HepG2 (cell line): ENCODE data around the gene RSPH9. TPM values are rescaled to one million over a fixed set of nuclear protein-coding genes. Genes with fewer than 3 reads are reported as not detected.
A peak's percentile ranks its signal among the peaks of the same experiment; 100 is the strongest.

Experiments used
- ISL2 ChIP-seq: sonication (generic); formaldehyde crosslinking; IDR thresholded peaks from 2 replicates; pipeline ENCODE4 v1.5.0; 2020; ENCODE audit warnings: missing genetic modification reagents
- NR3C1 ChIP-seq: sonication (generic); formaldehyde crosslinking; IDR thresholded peaks from 2 replicates; pipeline ENCODE4 v1.4.0; 2020; ENCODE audit warnings: missing genetic modification reagents
- SAFB2 ChIP-seq: sonication (generic); formaldehyde crosslinking; IDR thresholded peaks from 2 replicates; pipeline ENCODE4 v1.5.1; 2020; ENCODE audit warnings: missing genetic modification reagents, low read depth, mild to moderate bottlenecking, borderline replicate concordance
- polyA plus RNA-seq, 8 experiments: library from polyadenylated mRNA; depleted of rRNA in 3 of 8; stranded (reverse) in 7 of 8; unstranded in 1 of 8; fragments of >200 nt; fragmentation: Illumina TruSeq in 4 of 8; extraction: Trizol in 4 of 8; gene quantifications; 2 replicates each; pipeline versions ENCODE4 v1.2.1 to v1.2.3, GENCODE V29; 2011 to 2016; ENCODE audit warnings: low read depth in 4 of 8, missing spikeins in 1 of 8, mixed read lengths in 1 of 8; ENCODE audit not compliant: insufficient read depth in 1 of 8
- total RNA-seq, 5 experiments: library from RNA; depleted of rRNA; stranded (reverse); fragments of >200 nt; fragmentation: Illumina TruSeq; extraction: Trizol; gene quantifications; 2 replicates each; pipeline ENCODE4 v1.2.3, GENCODE V29; 2016; ENCODE audit warnings: low read depth in 1 of 5
- TF ChIP-seq, protein P1 (sequence below): sonication (generic); formaldehyde crosslinking; IDR thresholded peaks from 2 replicates; pipeline ENCODE4 v1.4.0; 2020; ENCODE audit warnings: missing genetic modification reagents
- TF ChIP-seq, protein P2 (sequence below), 2 experiments: sonication (generic) in 1 of 2; formaldehyde crosslinking in 1 of 2; IDR thresholded peaks; 2 replicates each; pipeline versions ENCODE4 v1.4.0 to v1.6.1; 2016 to 2020; ENCODE audit warnings: borderline replicate concordance in 1 of 2, low read depth in 1 of 2, mild to moderate bottlenecking in 1 of 2, missing genetic modification reagents in 1 of 2

The RSPH9 gene
- total and polyA plus RNA-seq, 2 of the 13 experiments (the other 11 are each of a cell fraction or from before 2014, with no cell fraction given), result 0.04 TPM; not detected in 1

DNA sequence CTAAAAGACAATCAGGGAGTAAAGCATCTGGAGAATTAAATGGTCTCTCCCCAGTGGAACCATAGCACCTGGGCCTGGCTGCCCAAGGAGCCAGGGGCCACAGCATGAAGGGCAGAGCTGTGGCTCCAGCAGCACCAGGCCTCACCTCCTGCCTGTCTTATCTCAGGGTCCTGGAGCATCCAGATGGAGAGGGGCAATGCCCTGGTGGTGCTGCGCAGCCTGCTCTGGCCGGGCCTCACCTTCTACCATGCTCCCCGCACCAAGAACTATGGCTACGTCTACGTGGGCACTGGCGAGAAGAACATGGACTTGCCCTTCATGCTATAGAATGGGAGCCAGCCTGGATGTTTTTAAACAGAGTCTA is 25.8 kb downstream of the RSPH9 start (continued):
- TF ChIP-seq, protein P1, sequence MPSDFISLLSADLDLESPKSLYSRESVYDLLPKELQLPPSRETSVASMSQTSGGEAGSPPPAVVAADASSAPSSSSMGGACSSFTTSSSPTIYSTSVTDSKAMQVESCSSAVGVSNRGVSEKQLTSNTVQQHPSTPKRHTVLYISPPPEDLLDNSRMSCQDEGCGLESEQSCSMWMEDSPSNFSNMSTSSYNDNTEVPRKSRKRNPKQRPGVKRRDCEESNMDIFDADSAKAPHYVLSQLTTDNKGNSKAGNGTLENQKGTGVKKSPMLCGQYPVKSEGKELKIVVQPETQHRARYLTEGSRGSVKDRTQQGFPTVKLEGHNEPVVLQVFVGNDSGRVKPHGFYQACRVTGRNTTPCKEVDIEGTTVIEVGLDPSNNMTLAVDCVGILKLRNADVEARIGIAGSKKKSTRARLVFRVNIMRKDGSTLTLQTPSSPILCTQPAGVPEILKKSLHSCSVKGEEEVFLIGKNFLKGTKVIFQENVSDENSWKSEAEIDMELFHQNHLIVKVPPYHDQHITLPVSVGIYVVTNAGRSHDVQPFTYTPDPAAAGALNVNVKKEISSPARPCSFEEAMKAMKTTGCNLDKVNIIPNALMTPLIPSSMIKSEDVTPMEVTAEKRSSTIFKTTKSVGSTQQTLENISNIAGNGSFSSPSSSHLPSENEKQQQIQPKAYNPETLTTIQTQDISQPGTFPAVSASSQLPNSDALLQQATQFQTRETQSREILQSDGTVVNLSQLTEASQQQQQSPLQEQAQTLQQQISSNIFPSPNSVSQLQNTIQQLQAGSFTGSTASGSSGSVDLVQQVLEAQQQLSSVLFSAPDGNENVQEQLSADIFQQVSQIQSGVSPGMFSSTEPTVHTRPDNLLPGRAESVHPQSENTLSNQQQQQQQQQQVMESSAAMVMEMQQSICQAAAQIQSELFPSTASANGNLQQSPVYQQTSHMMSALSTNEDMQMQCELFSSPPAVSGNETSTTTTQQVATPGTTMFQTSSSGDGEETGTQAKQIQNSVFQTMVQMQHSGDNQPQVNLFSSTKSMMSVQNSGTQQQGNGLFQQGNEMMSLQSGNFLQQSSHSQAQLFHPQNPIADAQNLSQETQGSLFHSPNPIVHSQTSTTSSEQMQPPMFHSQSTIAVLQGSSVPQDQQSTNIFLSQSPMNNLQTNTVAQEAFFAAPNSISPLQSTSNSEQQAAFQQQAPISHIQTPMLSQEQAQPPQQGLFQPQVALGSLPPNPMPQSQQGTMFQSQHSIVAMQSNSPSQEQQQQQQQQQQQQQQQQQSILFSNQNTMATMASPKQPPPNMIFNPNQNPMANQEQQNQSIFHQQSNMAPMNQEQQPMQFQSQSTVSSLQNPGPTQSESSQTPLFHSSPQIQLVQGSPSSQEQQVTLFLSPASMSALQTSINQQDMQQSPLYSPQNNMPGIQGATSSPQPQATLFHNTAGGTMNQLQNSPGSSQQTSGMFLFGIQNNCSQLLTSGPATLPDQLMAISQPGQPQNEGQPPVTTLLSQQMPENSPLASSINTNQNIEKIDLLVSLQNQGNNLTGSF (CRISPR knock-in tag), result 0 out of 2 replicates have a peak, but pooled peaks have one; percentile 23
- TF ChIP-seq NR3C1 (CRISPR knock-in tag) (no peak), SAFB2 (CRISPR knock-in tag) (0 out of 2 replicates have a peak, but pooled peaks have one; percentile 38), ISL2 (CRISPR knock-in tag) (no peak)
- TF ChIP-seq, protein P2, sequence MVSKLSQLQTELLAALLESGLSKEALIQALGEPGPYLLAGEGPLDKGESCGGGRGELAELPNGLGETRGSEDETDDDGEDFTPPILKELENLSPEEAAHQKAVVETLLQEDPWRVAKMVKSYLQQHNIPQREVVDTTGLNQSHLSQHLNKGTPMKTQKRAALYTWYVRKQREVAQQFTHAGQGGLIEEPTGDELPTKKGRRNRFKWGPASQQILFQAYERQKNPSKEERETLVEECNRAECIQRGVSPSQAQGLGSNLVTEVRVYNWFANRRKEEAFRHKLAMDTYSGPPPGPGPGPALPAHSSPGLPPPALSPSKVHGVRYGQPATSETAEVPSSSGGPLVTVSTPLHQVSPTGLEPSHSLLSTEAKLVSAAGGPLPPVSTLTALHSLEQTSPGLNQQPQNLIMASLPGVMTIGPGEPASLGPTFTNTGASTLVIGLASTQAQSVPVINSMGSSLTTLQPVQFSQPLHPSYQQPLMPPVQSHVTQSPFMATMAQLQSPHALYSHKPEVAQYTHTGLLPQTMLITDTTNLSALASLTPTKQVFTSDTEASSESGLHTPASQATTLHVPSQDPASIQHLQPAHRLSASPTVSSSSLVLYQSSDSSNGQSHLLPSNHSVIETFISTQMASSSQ (IDR thresholded peaks at IDR 0.05; ENCODE audit: low read depth), result no peak
- TF ChIP-seq, protein P2 (CRISPR knock-in tag; IDR thresholded peaks at IDR 0.05; ENCODE audit: borderline replicate concordance), result no peak
